ENCODE results near the gene TIE1. TPM values are rescaled to one million over a fixed set of nuclear protein-coding genes. Genes with fewer than 3 reads are reported as not detected.

TIE1 gene
- total RNA-seq, 1 experiment from 2014 or later: not detected

GRCh38 chr1:43308635-43309404, 8.0 kb downstream of the TIE1 start:
- H3K36me3 ChIP-seq (ENCODE audit: insufficient read depth, low read length, poor library complexity, severe bottlenecking): no peaks in the 10 kb centered on the region
- intact Hi-C loops (cut with micrococcal nuclease; ENCODE audit: unreplicated experiment): no loop called here

DNA sequence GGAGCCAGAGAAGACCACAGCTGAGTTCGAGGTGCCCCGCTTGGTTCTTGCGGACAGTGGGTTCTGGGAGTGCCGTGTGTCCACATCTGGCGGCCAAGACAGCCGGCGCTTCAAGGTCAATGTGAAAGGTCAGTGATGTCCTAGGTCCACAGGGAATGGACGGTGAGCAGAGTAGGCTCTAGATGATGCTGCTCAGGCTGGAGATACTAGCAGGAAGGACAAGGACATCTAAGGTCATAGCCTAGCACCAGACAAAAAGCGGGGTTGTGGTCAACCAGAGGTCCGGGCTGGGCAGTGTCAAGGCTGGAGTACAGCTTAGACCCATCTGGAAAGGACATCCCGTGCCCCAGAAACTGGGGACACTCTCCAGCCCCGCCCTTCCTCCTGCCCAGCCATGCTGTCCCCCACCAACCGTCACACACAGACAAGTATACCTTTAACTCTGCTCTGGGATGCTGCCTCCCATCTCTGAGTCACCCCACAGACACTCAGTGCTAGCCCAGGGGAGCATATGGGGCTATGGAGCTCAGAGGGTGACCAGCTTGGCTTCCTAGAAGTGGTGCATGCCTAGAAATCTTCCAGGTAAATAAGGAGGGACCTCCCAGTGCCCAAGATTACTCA, 8.7 kb downstream of the TIE1 start:
- H3K27ac ChIP-seq (ENCODE audit: low read depth, low read length, poor library complexity, severe bottlenecking): no peak overlapping the region
- H3K27me3 ChIP-seq (replicated peaks; ENCODE audit: insufficient read depth, low read depth, low read length, poor library complexity): no peaks in the 10 kb centered on the region
- ChIA-PET POLR2A (ENCODE audit: low non-redundant PET) (interaction anchor here (0.7 kb wide), 1 partner anchor 340 kb away, joined by 3 read pairs; no protein-coding TSS in a partner anchor), CTCF (no interaction called here)
- BruUV-seq (replicated peaks): no TSS peak
- no peak for TF ChIP-seq EZH2 (IDR thresholded peaks at IDR 0.05; ENCODE audit: borderline replicate concordance, low read depth, low read length, poor library complexity, severe bottlenecking)
- TF ChIP-seq CTCF (conservative IDR thresholded peaks at IDR 0.05; ENCODE audit: low read depth, low read length): no peak
- H3K36me3 ChIP-seq (ENCODE audit: insufficient read depth, low read length, poor library complexity, severe bottlenecking): no peaks in the 10 kb centered on the region
- H3K9me3 ChIP-seq (ENCODE audit: low read depth, low read length, poor library complexity, severe bottlenecking): no peaks in the 10 kb centered on the region
- no peak overlapping the region for H3K4me3 ChIP-seq (ENCODE audit: low read depth, low read length, poor library complexity, severe bottlenecking)
- intact Hi-C loops (cut with micrococcal nuclease; ENCODE audit: unreplicated experiment): no loop called here
- no peaks in the 10 kb centered on the region for H3K4me1 ChIP-seq (ENCODE audit: insufficient read depth, low read length, poor library complexity, severe bottlenecking)
- DNase-seq (ENCODE audit: low spot score): no peak

More at GRCh38 chr1:43308635-43309404, 8.0 kb downstream of the TIE1 start:
- ChIA-PET POLR2A (ENCODE audit: low non-redundant PET) (no interaction called here), CTCF (no interaction called here)
- H3K4me1 ChIP-seq (ENCODE audit: insufficient read depth, low read length, poor library complexity, severe bottlenecking): no peaks in the 10 kb centered on the region
- no TSS peak for BruUV-seq (replicated peaks)
- no peak for DNase-seq (ENCODE audit: low spot score)
- no peaks in the 10 kb centered on the region for H3K27me3 ChIP-seq (replicated peaks; ENCODE audit: insufficient read depth, low read depth, low read length, poor library complexity)
- no peak overlapping the region for H3K27ac ChIP-seq (ENCODE audit: low read depth, low read length, poor library complexity, severe bottlenecking)
- TF ChIP-seq CTCF (conservative IDR thresholded peaks at IDR 0.05; ENCODE audit: low read depth, low read length) (no peak), EZH2 (IDR thresholded peaks at IDR 0.05; ENCODE audit: borderline replicate concordance, low read depth, low read length, poor library complexity, severe bottlenecking) (no peak)
- no peak overlapping the region for H3K4me3 ChIP-seq (ENCODE audit: low read depth, low read length, poor library complexity, severe bottlenecking)
- H3K9me3 ChIP-seq (ENCODE audit: low read depth, low read length, poor library complexity, severe bottlenecking): no peaks in the 10 kb centered on the region

- POLR2A ChIA-PET (ENCODE audit: low non-redundant PET): no interaction called here
These were observed 10.7 kb downstream of the TIE1 start for GRCh38 chr1:43311521-43311920.

More at GRCh38 chr1:43311521-43311920, 10.7 kb downstream of the TIE1 start:
- no peaks in the 10 kb centered on the region for H3K27me3 ChIP-seq (replicated peaks; ENCODE audit: insufficient read depth, low read depth, low read length, poor library complexity)
- no TSS peak for BruUV-seq (replicated peaks)
- intact Hi-C loops (cut with micrococcal nuclease; ENCODE audit: unreplicated experiment): no loop called here
- H3K27ac ChIP-seq (ENCODE audit: low read depth, low read length, poor library complexity, severe bottlenecking): no peak overlapping the region
- no peak for DNase-seq (ENCODE audit: low spot score)
- H3K4me1 ChIP-seq (ENCODE audit: insufficient read depth, low read length, poor library complexity, severe bottlenecking): no peaks in the 10 kb centered on the region
- no peak overlapping the region for H3K4me3 ChIP-seq (ENCODE audit: low read depth, low read length, poor library complexity, severe bottlenecking)
- no peak for TF ChIP-seq EZH2 (IDR thresholded peaks at IDR 0.05; ENCODE audit: borderline replicate concordance, low read depth, low read length, poor library complexity, severe bottlenecking)
- TF ChIP-seq CTCF (conservative IDR thresholded peaks at IDR 0.05; ENCODE audit: low read depth, low read length): no peak
- no peaks in the 10 kb centered on the region for H3K9me3 ChIP-seq (ENCODE audit: low read depth, low read length, poor library complexity, severe bottlenecking)
- CTCF ChIA-PET: interaction anchor here (0.9 kb wide), 1 partner anchor 30 kb away, joined by 3 read pairs; no protein-coding TSS in a partner anchor
- H3K36me3 ChIP-seq (ENCODE audit: insufficient read depth, low read length, poor library complexity, severe bottlenecking): no peaks in the 10 kb centered on the region
